Liver (tissue), 3 donors: Measurements from ENCODE around the gene SLC38A1.
"Not testable (repeated sequence)": the region's sequence is repeated elsewhere in the genome, so short reads cannot be mapped to it uniquely, and the experiment has no call there.

ENCODE experiments used
- CTCF ChIP-seq: fragments of 150-350 bp; IDR thresholded peaks from 2 replicates; pipeline ENCODE4 v1.5.1; 2017; ENCODE audit warnings: improper control_type of control experiment, low read depth, low read length; ENCODE audit not compliant: missing input control
- FOXA1 ChIP-seq: IDR thresholded peaks from 2 replicates; pipeline ENCODE4 v1.6.1; 2016; ENCODE audit warnings: antibody characterized with exemption
- SP1 ChIP-seq: IDR thresholded peaks from 2 replicates; pipeline ENCODE4 v1.6.1; 2018; ENCODE audit warnings: antibody characterized with exemption, mild to moderate bottlenecking
- donor health status: healthy.
- donor health status: healthy.

GRCh38 chr12:46285177-46285576 lies 16.3 kb upstream of the SLC38A1 start:
- not testable (repeated sequence) for TF ChIP-seq FOXA1, CTCF, SP1
